ENCODE measurements around the gene TNS3. TPM values are rescaled to one million over a fixed set of nuclear protein-coding genes. Genes with fewer than 3 reads are reported as not detected.

TNS3 gene
- total and polyA plus RNA-seq, 2 of the 13 experiments (the other 11 are each of a cell fraction or from before 2014, with no cell fraction given): 52.9 to 55.7 TPM

DNA sequence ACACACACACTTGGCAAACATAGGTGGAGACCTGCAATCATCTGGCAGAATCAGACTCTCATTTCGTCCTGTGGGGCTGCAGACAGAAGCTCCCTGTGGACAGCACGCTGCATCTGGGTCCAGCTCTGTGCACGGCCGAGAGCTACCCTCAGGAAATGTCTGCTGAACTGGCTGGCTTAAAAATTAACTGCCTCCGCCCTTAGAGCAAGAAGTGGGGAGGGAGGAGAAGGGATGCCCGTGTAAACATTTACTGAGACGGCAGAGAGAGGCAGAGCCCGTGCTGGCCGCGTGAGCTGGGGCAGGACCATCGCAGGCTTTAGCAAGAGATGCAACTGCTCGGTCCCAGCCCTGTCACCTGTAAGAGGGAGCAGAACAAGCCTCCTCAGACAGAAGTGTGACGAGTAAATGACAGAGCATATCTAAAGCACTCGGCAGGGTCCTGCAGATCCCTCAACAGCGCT, 81.8 kb downstream of the TNS3 start (continued):
- TF ChIP-seq DZIP1 (CRISPR knock-in tag; IDR thresholded peaks at IDR 0.05) (no peak), CAMTA2 (CRISPR knock-in tag; IDR thresholded peaks at IDR 0.05; ENCODE audit: borderline replicate concordance) (no peak), EHMT2 (IDR thresholded peaks at IDR 0.05; ENCODE audit: borderline replicate concordance, low read depth, low read length) (no peak), CHD2 (IDR thresholded peaks at IDR 0.05; ENCODE audit: low read depth, low read length) (no peak), ZNF503 (CRISPR knock-in tag; IDR thresholded peaks at IDR 0.05) (peak; percentile 66; the same call in 1 of the 2 replicates), ZMYM4 (CRISPR knock-in tag; IDR thresholded peaks at IDR 0.05) (peak; percentile 72), ZNF224 (CRISPR knock-in tag; IDR thresholded peaks at IDR 0.05) (peak; percentile 67; the same call in 1 of the 2 replicates), ZNF484 (CRISPR knock-in tag; IDR thresholded peaks at IDR 0.05; ENCODE audit: borderline replicate concordance, low read depth) (no peak), CENPX (CRISPR knock-in tag; IDR thresholded peaks at IDR 0.05) (no peak), ZNF7 (CRISPR knock-in tag; IDR thresholded peaks at IDR 0.05) (no peak), SALL1 (CRISPR knock-in tag; IDR thresholded peaks at IDR 0.05) (peak; percentile 94), ZNF768 (CRISPR knock-in tag; IDR thresholded peaks at IDR 0.05) (no peak), IKZF5 (CRISPR knock-in tag; IDR thresholded peaks at IDR 0.05) (peak; percentile 82), PTBP1 (IDR thresholded peaks at IDR 0.05; ENCODE audit: low read depth, low read length, poor library complexity, severe bottlenecking) (no peak), SP140L (CRISPR knock-in tag; IDR thresholded peaks at IDR 0.05; ENCODE audit: borderline replicate concordance) (no peak), ZNF781 (CRISPR knock-in tag; IDR thresholded peaks at IDR 0.05; ENCODE audit: borderline replicate concordance, not compliant biosample characterization) (no peak)
- TF ChIP-seq, protein P1, sequence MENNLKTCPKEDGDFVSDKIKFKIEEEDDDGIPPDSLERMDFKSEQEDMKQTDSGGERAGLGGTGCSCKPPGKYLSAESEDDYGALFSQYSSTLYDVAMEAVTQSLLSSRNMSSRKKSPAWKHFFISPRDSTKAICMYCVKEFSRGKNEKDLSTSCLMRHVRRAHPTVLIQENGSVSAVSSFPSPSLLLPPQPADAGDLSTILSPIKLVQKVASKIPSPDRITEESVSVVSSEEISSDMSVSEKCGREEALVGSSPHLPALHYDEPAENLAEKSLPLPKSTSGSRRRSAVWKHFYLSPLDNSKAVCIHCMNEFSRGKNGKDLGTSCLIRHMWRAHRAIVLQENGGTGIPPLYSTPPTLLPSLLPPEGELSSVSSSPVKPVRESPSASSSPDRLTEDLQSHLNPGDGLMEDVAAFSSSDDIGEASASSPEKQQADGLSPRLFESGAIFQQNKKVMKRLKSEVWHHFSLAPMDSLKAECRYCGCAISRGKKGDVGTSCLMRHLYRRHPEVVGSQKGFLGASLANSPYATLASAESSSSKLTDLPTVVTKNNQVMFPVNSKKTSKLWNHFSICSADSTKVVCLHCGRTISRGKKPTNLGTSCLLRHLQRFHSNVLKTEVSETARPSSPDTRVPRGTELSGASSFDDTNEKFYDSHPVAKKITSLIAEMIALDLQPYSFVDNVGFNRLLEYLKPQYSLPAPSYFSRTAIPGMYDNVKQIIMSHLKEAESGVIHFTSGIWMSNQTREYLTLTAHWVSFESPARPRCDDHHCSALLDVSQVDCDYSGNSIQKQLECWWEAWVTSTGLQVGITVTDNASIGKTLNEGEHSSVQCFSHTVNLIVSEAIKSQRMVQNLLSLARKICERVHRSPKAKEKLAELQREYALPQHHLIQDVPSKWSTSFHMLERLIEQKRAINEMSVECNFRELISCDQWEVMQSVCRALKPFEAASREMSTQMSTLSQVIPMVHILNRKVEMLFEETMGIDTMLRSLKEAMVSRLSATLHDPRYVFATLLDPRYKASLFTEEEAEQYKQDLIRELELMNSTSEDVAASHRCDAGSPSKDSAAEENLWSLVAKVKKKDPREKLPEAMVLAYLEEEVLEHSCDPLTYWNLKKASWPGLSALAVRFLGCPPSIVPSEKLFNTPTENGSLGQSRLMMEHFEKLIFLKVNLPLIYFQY (CRISPR knock-in tag; IDR thresholded peaks at IDR 0.05; ENCODE audit: borderline replicate concordance): peak; percentile 44; the same call in 1 of the 2 replicates
- TF ChIP-seq, protein P2, sequence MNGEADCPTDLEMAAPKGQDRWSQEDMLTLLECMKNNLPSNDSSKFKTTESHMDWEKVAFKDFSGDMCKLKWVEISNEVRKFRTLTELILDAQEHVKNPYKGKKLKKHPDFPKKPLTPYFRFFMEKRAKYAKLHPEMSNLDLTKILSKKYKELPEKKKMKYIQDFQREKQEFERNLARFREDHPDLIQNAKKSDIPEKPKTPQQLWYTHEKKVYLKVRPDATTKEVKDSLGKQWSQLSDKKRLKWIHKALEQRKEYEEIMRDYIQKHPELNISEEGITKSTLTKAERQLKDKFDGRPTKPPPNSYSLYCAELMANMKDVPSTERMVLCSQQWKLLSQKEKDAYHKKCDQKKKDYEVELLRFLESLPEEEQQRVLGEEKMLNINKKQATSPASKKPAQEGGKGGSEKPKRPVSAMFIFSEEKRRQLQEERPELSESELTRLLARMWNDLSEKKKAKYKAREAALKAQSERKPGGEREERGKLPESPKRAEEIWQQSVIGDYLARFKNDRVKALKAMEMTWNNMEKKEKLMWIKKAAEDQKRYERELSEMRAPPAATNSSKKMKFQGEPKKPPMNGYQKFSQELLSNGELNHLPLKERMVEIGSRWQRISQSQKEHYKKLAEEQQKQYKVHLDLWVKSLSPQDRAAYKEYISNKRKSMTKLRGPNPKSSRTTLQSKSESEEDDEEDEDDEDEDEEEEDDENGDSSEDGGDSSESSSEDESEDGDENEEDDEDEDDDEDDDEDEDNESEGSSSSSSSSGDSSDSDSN (CRISPR knock-in tag; IDR thresholded peaks at IDR 0.05): peak; percentile 45; the same call in 1 of the 2 replicates

Data from HepG2 (cell line).